DMS153 (cell line): ENCODE measurements around the gene ZBTB44.
"Not testable (repeated sequence)": the region's sequence is repeated elsewhere in the genome, so short reads cannot be mapped to it uniquely, and the experiment has no call there.

Experiments used
- DNase-seq: peaks from one replicate; lab custom pipeline; 2025; lab: John Stamatoyannopoulos, UW

Gene ZBTB44

DNA sequence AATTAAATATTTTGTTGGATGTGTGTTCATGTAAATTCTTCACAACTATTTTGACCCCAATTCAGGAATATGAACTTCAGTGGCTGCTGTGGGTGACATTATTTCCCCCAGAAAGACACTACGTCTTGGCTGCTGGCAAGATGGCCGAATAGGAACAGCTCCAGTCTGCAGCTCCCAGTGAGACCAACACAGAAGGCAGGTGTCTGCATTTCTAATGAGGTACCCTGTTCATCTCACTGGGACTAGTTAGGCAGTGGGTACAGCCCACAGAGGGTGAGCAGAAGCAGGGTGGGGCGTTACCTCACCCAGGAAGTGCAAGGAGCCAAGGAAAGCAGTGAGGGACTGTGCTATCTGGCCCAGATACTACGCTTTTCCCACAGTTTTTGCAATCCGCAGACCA is 65.3 kb downstream of the ZBTB44 start:
- DNase-seq: no peak

GRCh38 chr11:130247319-130247718 is 67.4 kb downstream of the ZBTB44 start:
- DNase-seq: no peak

GRCh38 chr11:130246738-130247137 is 68.0 kb downstream of the ZBTB44 start:
- DNase-seq: no peak

- no peak for DNase-seq
These were observed 68.4 kb downstream of the ZBTB44 start for GRCh38 chr11:130246270-130246669.

GRCh38 chr11:130245375-130245774 is 69.3 kb downstream of the ZBTB44 start:
- DNase-seq: not testable (repeated sequence)

DNA sequence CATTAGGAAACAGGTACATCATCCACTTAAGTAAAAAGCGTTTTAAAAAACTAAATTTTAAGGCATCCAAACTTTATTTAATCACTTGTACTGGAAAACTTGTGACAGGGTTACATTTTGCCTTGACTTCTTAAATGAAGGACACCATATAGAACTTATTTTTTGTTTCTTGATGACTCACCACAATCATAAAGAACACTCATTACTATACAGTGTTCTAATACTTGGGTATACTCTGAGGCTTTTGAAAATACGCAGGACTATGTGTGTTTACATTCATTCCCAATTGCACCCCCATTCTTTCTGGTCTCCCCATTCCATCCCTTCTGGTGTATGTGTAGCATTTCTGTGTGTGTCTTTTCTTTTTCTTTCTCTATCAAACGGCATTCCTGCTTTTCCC is 69.9 kb downstream of the ZBTB44 start:
- DNase-seq: no peak

- DNase-seq: no peak
These were observed 70.9 kb downstream of the ZBTB44 start for GRCh38 chr11:130243816-130244215.

GRCh38 chr11:130241713-130242112 is 73.0 kb downstream of the ZBTB44 start:
- no peak for DNase-seq

- DNase-seq: no peak
These were observed 77.3 kb downstream of the ZBTB44 start for GRCh38 chr11:130237282-130238006.

DNA sequence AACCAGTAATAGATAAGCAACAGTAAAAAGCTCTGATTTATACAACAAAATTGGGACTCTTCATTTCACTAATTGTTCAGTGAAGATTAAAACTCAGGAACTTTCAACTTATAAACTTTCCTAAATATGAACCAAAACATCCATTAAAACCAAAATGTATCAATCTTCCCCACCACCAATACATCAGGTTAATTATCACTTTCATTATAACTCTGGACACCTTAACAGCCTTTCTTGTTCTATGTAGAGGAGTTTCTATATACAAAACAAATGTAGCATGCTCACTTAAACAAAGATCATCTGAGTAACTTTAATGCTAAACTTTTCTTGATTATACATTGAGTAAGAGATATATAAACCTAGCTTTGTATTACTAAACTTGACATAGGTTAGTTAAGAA is 80.4 kb downstream of the ZBTB44 start:
- DNase-seq: no peak

GRCh38 chr11:130233888-130234287 is 80.8 kb downstream of the ZBTB44 start:
- DNase-seq: not testable (repeated sequence)

GRCh38 chr11:130233486-130233885 is 81.2 kb downstream of the ZBTB44 start:
- DNase-seq: not testable (repeated sequence)

GRCh38 chr11:130227373-130227772 is 87.3 kb downstream of the ZBTB44 start:
- no peak for DNase-seq

- no peak for DNase-seq
These were observed 91.3 kb downstream of the ZBTB44 start for GRCh38 chr11:130223291-130223971.

- no peak for DNase-seq
These were observed 94.2 kb downstream of the ZBTB44 start for GRCh38 chr11:130220311-130221035.

- DNase-seq: no peak
These were observed 95.6 kb downstream of the ZBTB44 start for GRCh38 chr11:130219148-130219547.

DNA sequence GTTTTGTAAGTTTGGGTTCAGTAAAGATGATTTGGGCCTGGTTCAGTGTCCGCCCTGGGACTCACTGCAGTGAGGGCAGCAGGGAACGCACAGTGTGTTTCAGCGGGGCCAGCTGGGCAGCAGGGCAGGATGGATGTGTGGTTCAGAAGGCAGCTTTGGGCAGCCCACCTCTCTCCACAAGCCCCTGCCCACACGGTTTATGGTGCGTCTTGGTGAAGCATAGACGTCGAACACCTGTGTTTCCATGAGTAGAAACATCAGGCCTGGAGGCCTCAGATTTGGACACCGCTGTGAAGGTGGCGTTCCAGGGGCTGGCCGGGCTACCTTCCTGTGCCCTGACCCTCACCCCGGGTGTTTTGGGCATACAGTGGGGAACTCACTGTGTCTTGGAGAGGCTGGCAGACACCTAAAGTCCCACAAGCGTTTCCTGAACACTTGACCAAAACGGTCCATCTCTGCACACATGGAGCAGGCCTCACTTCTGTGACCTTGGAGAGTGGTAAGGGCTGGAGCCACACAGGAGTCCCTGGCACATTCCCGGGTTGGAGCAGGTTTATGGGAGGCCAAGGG is 96.1 kb downstream of the ZBTB44 start:
- no peak for DNase-seq

DNA sequence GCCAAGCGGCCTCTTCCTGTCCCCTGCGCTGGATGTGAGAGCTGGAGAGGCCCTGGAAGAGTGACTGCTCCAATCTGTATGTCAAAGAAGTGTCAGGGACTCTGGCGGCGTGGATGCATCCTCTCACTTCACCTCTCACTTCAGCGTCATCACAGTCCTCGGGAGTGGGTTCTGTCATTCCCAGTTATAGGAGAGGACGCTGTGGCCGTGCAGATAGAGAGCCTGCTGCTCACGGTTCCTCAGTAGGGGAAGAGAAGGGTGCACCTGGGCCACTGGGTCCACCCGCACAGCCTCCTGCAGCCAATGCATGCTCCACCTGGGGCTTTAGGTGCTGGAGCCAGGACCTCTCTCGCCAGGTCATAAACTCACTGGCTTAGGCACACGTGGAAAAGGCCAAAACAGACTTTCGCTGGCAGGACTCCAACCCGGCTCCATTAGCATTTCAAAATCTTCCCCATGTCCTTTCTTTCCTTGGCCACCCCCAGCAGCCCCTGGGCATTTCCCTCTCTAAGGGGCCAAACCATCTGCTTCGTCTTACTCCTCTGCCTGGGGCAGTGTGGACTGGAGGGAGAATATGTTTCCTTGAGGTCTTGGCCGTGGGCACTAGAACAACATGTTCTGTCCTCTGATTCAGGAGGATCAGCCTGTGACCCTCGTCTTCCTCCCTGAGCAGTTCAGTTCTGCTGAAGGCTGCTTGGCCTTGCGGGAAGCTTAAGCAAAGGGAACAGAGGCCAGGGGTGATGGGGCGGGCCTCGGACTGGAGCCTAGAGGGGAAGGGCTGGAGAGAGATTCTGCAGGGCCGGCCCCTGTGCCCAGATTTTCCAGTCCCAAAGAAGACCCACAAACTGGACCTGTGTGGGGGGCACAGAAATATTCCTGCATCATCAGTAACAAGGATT is 97.3 kb downstream of the ZBTB44 start:
- no peak for DNase-seq

- DNase-seq: no peak
These were observed 98.1 kb downstream of the ZBTB44 start for GRCh38 chr11:130216591-130217132.

- DNase-seq: no peak
These were observed 98.5 kb downstream of the ZBTB44 start for GRCh38 chr11:130216221-130216550.

- no peak for DNase-seq
These were observed 99.0 kb downstream of the ZBTB44 start for GRCh38 chr11:130215531-130216220.
